Epithelial cell of proximal tubule (primary cell): ENCODE results near the gene ZNF487. TPM values are rescaled to one million over a fixed set of nuclear protein-coding genes. Genes with fewer than 3 reads are reported as not detected.

ENCODE experiments used
- DNase-seq: peaks from one replicate; pipeline ENCODE4 v3.0.0-alpha.2; 2011; ENCODE audit warnings: low read depth
- H3K4me3 ChIP-seq: 2 replicates; pipeline ENCODE4 v1.5.1; 2011; ENCODE audit warnings: low read depth, mild to moderate bottlenecking, low read length
- CTCF ChIP-seq: conservative IDR thresholded peaks from 2 replicates; pipeline ENCODE4 v1.5.1; 2012; ENCODE audit warnings: low read depth, mild to moderate bottlenecking, low read length
- total RNA-seq: library from RNA; depleted of rRNA; stranded (reverse); fragments of >200 nt; gene quantifications from 2 replicates; pipeline ENCODE4 v1.2.3, GENCODE V29; 2015

Gene ZNF487
- total RNA-seq, 1 donor from 2014 or later = 0.81 TPM

GRCh38 chr10:43482319-43483078, 45.6 kb downstream of the ZNF487 start:
- no peak overlapping the region for H3K4me3 ChIP-seq
- no peak for DNase-seq
- TF ChIP-seq CTCF = no peak

- DNase-seq = no peak
- TF ChIP-seq CTCF = no peak
- no peak overlapping the region for H3K4me3 ChIP-seq
These were observed 54.9 kb downstream of the ZNF487 start for GRCh38 chr10:43491855-43492254.

GRCh38 chr10:43502931-43503330, 66.0 kb downstream of the ZNF487 start:
- no peak overlapping the region for H3K4me3 ChIP-seq
- no peak for TF ChIP-seq CTCF
- no peak for DNase-seq

GRCh38 chr10:43524434-43525247, 87.7 kb downstream of the ZNF487 start:
- no peak for DNase-seq
- no peak for TF ChIP-seq CTCF
- H3K4me3 ChIP-seq = no peak overlapping the region

Other genes starting within 250 kb of the ZNF487 start
- 1.6 and 2.0 TPM in 2 replicates for gene RASGEF1A, start 170.0 kb upstream of the ZNF487 start, total RNA-seq
- not detected in 2 replicates for gene FXYD4, start 65.5 kb upstream of the ZNF487 start, total RNA-seq
- 207 and 359 TPM in 2 replicates for gene HNRNPF, start 27.9 kb upstream of the ZNF487 start, total RNA-seq
- gene ZNF239, start 137.5 kb downstream of the ZNF487 start, total RNA-seq = 4.4 and 8.5 TPM in 2 replicates
- 4.2 and 5.0 TPM in 2 replicates for gene ZNF485, start 169.3 kb downstream of the ZNF487 start, total RNA-seq
- gene ZNF32, start 211.8 kb downstream of the ZNF487 start, total RNA-seq = 25.8 and 32.1 TPM in 2 replicates